HepG2 (cell line): ENCODE data around the gene ART1. TPM values are rescaled to one million over a fixed set of nuclear protein-coding genes. Genes with fewer than 3 reads are reported as not detected.

Source experiments
- CBX5 ChIP-seq: sonication (generic); formaldehyde crosslinking; IDR thresholded peaks from 2 replicates; pipeline ENCODE4 v1.4.0; 2020; ENCODE audit warnings: missing genetic modification reagents, borderline replicate concordance
- EHMT2 ChIP-seq: fragments of 200-600 bp; sonication (generic); IDR thresholded peaks from 2 replicates; pipeline ENCODE4 v1.7.0; 2017; ENCODE audit warnings: antibody characterized with exemption, low read depth, low read length, borderline replicate concordance
- MEF2D ChIP-seq: sonication (generic); formaldehyde crosslinking; IDR thresholded peaks from 2 replicates; pipeline ENCODE4 v1.5.1; 2020; ENCODE audit warnings: mild to moderate bottlenecking, missing genetic modification reagents
- MYPOP ChIP-seq: sonication (generic); formaldehyde crosslinking; IDR thresholded peaks from 2 replicates; pipeline ENCODE4 v1.8.1; 2023; ENCODE audit warnings: mild to moderate bottlenecking, moderate library complexity, missing genetic modification reagents
- SIX1 ChIP-seq: sonication (generic); formaldehyde crosslinking; IDR thresholded peaks from 2 replicates; pipeline ENCODE4 v1.4.0; 2020; ENCODE audit warnings: missing genetic modification reagents, borderline replicate concordance
- SYNCRIP ChIP-seq: fragments of 200-400 bp; formaldehyde crosslinking; IDR thresholded peaks from 2 replicates; pipeline ENCODE4 v1.6.1; 2018; ENCODE audit warnings: mild to moderate bottlenecking, low read depth, low read length; ENCODE audit not compliant: insufficient read depth
- ZFP90 ChIP-seq: sonication (generic); formaldehyde crosslinking; IDR thresholded peaks from 2 replicates; pipeline ENCODE4 v1.8.0; 2022; ENCODE audit warnings: missing genetic modification reagents, mild to moderate bottlenecking, inconsistent platforms, borderline replicate concordance
- ZFP91 ChIP-seq: sonication (generic); formaldehyde crosslinking; IDR thresholded peaks from 2 replicates; pipeline ENCODE4 v1.9.0; 2022; ENCODE audit warnings: missing genetic modification reagents, mild to moderate bottlenecking, borderline replicate concordance
- ZMYM4 ChIP-seq: sonication (generic); formaldehyde crosslinking; IDR thresholded peaks from 2 replicates; pipeline ENCODE4 v1.8.1; 2023; ENCODE audit warnings: mild to moderate bottlenecking, missing genetic modification reagents
- ZNF225 ChIP-seq: sonication (generic); formaldehyde crosslinking; IDR thresholded peaks from 2 replicates; pipeline ENCODE4 v1.4.0; 2020; ENCODE audit warnings: mild to moderate bottlenecking, missing genetic modification reagents
- ZNF281 ChIP-seq: sonication (generic); formaldehyde crosslinking; IDR thresholded peaks from 2 replicates; pipeline ENCODE4 v1.4.0; 2020; ENCODE audit warnings: missing genetic modification reagents, borderline replicate concordance
- ZNF446 ChIP-seq: sonication (generic); formaldehyde crosslinking; IDR thresholded peaks from 2 replicates; pipeline ENCODE4 v1.5.0; 2020; ENCODE audit warnings: mild to moderate bottlenecking, missing genetic modification reagents
- ZNF564 ChIP-seq: sonication (generic); formaldehyde crosslinking; IDR thresholded peaks from 2 replicates; pipeline ENCODE4 v1.8.1; 2023; ENCODE audit warnings: mild to moderate bottlenecking, missing genetic modification reagents
- ZNF567 ChIP-seq: sonication (generic); formaldehyde crosslinking; IDR thresholded peaks from 2 replicates; pipeline ENCODE4 v1.8.1; 2023; ENCODE audit warnings: mild to moderate bottlenecking, missing genetic modification reagents, borderline replicate concordance
- ZNF704 ChIP-seq: sonication (generic); formaldehyde crosslinking; IDR thresholded peaks from 2 replicates; pipeline ENCODE4 v1.8.1; 2023; ENCODE audit warnings: mild to moderate bottlenecking, inconsistent platforms, moderate library complexity, missing genetic modification reagents, borderline replicate concordance
- ZNF746 ChIP-seq: sonication (generic); formaldehyde crosslinking; IDR thresholded peaks from 2 replicates; pipeline ENCODE4 v1.8.0; 2022; ENCODE audit warnings: mild to moderate bottlenecking, missing genetic modification reagents
- polyA plus RNA-seq, 8 experiments: library from polyadenylated mRNA; depleted of rRNA in 3 of 8; stranded (reverse) in 7 of 8; unstranded in 1 of 8; fragments of >200 nt; fragmentation: Illumina TruSeq in 4 of 8; extraction: Trizol in 4 of 8; gene quantifications; 2 replicates each; pipeline versions ENCODE4 v1.2.1 to v1.2.3, GENCODE V29; 2011 to 2016; ENCODE audit warnings: low read depth in 4 of 8, missing spikeins in 1 of 8, mixed read lengths in 1 of 8; ENCODE audit not compliant: insufficient read depth in 1 of 8
- total RNA-seq, 5 experiments: library from RNA; depleted of rRNA; stranded (reverse); fragments of >200 nt; fragmentation: Illumina TruSeq; extraction: Trizol; gene quantifications; 2 replicates each; pipeline ENCODE4 v1.2.3, GENCODE V29; 2016; ENCODE audit warnings: low read depth in 1 of 5
- TF ChIP-seq, protein P1 (sequence below): sonication (generic); formaldehyde crosslinking; IDR thresholded peaks from 2 replicates; pipeline ENCODE4 v1.5.0; 2020; ENCODE audit warnings: missing genetic modification reagents
- TF ChIP-seq, protein P2 (sequence below): fragments of 450-650 bp; IDR thresholded peaks from 2 replicates; pipeline ENCODE4 v1.6.1; 2016

The ART1 gene
- total and polyA plus RNA-seq, 2 of the 13 experiments (the other 11 are each of a cell fraction or from before 2014, with no cell fraction given): not detected

DNA sequence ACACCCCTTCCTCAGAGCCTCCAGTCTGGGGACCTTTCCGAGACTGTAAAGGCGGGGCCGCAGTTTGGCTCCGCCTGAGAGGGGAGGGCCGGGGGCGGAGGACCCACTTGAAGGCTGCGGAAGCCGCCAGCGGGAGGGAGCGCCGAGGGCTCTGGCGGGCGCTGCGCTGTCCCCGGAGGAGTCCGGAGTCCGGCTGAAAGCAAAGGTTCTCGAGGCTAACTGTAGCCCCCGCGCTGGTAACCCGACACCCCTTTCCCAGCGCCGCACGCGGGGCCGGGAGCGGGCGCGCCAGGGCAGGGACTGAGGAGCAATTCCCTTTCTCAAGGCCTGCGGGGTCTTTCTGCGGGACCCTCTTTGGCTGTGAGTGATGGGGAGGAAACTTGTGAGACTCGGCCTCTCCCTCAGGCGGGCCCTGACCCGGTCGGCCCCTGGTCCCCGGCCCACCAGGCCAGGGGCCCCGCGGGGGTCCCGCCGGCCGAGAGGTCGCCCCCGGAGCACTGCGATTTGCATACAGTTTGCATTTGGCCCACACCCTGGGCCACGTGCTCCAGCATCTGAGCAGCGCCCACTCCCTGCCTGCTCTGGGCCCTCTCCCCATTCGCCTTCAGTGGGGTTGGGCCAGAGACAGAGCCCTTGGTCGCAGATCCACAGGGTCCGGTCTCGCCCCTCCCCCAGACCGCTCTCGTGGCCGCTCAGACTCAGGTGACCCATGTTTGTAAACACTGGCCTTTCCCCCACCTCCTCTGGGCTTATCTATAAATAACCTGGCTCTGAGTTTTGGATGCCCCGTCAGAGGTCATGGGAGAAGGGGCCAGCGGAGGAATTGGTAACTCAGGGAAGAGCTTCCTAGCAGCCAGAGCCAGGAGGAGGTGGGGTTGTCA, 2.6 kb upstream of the ART1 start (continued):
- TF ChIP-seq ZNF281 (CRISPR knock-in tag) (peak; percentile 92), ZMYM4 (CRISPR knock-in tag) (0 out of 2 replicates have a peak, but pooled peaks have one; percentile 52), ZNF746 (CRISPR knock-in tag) (peak; percentile 46; the same call in 1 of the 2 replicates), ZFP90 (CRISPR knock-in tag) (no peak), ZFP91 (peak; percentile 59; the same call in 1 of the 2 replicates), SYNCRIP (no peak), SIX1 (peak; percentile 97), ZNF446 (CRISPR knock-in tag) (no peak; the same call in 1 of the 2 replicates), ZNF567 (no peak), ZNF704 (CRISPR knock-in tag) (no peak), MYPOP (peak; percentile 88; the same call in 1 of the 2 replicates), EHMT2 (no peak), CBX5 (CRISPR knock-in tag) (no peak), ZNF564 (CRISPR knock-in tag) (no peak), MEF2D (CRISPR knock-in tag) (peak; percentile 63; the same call in 1 of the 2 replicates), ZNF225 (no peak)
- TF ChIP-seq, protein P1, sequence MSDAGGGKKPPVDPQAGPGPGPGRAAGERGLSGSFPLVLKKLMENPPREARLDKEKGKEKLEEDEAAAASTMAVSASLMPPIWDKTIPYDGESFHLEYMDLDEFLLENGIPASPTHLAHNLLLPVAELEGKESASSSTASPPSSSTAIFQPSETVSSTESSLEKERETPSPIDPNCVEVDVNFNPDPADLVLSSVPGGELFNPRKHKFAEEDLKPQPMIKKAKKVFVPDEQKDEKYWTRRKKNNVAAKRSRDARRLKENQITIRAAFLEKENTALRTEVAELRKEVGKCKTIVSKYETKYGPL: no peak
- TF ChIP-seq, protein P2, sequence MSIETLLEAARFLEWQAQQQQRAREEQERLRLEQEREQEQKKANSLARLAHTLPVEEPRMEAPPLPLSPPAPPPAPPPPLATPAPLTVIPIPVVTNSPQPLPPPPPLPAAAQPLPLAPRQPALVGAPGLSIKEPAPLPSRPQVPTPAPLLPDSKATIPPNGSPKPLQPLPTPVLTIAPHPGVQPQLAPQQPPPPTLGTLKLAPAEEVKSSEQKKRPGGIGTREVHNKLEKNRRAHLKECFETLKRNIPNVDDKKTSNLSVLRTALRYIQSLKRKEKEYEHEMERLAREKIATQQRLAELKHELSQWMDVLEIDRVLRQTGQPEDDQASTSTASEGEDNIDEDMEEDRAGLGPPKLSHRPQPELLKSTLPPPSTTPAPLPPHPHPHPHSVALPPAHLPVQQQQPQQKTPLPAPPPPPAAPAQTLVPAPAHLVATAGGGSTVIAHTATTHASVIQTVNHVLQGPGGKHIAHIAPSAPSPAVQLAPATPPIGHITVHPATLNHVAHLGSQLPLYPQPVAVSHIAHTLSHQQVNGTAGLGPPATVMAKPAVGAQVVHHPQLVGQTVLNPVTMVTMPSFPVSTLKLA: no peak
